Measurements from ENCODE around the gene ATP11A. TPM values are rescaled to one million over a fixed set of nuclear protein-coding genes. Genes with fewer than 3 reads are reported as not detected.

Gene ATP11A
- total RNA-seq, 6 experiments from 2014 or later, result 24.3 to 57.4 (median 33.1) TPM

GRCh38 chr13:112655913-112656312 is 33.9 kb upstream of the ATP11A start:
- no peaks in the 10 kb centered on the region for H3K9me3 ChIP-seq
- H3K27ac ChIP-seq, result no peak overlapping the region
- no peak for ATAC-seq
- no peak overlapping the region for H3K4me3 ChIP-seq
- intact Hi-C loops (cut with DNase I), result no loop called here
- WGBS (ENCODE audit: insufficient coverage, low coverage, low lambda C conversion rate, missing lambda C conversion rate), result 60% methylated on average over 5 of the region's 5 CpGs
- H3K27me3 ChIP-seq, result no peaks in the 10 kb centered on the region
- H3K36me3 ChIP-seq, result no peaks in the 10 kb centered on the region
- H3K4me1 ChIP-seq, result no peaks in the 10 kb centered on the region
- TF ChIP-seq POLR2A (IDR thresholded peaks at IDR 0.05), result no peak
- TF ChIP-seq CTCF (IDR thresholded peaks at IDR 0.05), result no peak
- DNase-seq, result peak in 1 of 3 donors; percentile 9

DNA sequence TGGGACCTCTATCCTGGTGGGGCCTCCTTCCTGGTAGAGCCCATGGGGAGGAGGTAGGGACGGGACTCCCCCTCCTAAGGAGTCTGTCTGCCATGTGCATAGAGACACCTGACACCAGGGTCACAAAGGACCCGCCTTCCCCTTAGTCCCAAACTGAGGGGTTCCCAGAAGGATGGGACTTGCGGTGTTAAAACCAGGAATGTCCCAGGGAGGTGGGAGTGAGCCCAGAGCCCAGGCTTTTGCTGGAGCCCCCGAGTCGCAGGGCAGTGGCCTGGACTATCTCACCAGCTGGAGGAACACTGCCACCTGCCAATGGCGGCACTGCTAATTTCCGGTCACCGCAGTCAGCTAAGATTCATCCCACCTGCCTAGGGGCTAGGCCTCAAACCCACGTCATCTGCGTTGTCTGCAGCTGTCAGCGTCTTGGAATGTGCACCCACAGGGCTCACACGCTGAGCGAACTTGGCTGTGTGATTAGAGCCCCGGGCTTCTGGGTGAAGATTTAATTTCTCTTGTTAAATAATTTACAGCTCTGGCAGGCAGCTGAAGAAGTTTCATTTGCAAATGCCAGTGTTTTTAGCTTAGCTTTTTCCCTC is 31.9 kb upstream of the ATP11A start:
- no peak overlapping the region for H3K4me3 ChIP-seq
- H3K4me1 ChIP-seq, result no peaks in the 10 kb centered on the region
- H3K9me3 ChIP-seq, result no peaks in the 10 kb centered on the region
- intact Hi-C loops (cut with DNase I), result no loop called here
- peak in 1 of 3 donors; percentile 31 for DNase-seq
- WGBS (ENCODE audit: insufficient coverage, low coverage, low lambda C conversion rate, missing lambda C conversion rate), result 88% methylated on average over 6 of the region's 14 CpGs
- H3K36me3 ChIP-seq, result no peaks in the 10 kb centered on the region
- no peaks in the 10 kb centered on the region for H3K27me3 ChIP-seq
- no peak for ATAC-seq
- TF ChIP-seq POLR2A (IDR thresholded peaks at IDR 0.05) (no peak), CTCF (IDR thresholded peaks at IDR 0.05) (no peak)
- no peak overlapping the region for H3K27ac ChIP-seq

GRCh38 chr13:112658808-112659207 is 31.0 kb upstream of the ATP11A start:
- no peaks in the 10 kb centered on the region for H3K9me3 ChIP-seq
- no peak overlapping the region for H3K4me3 ChIP-seq
- ATAC-seq, result no peak
- no peaks in the 10 kb centered on the region for H3K36me3 ChIP-seq
- 18% methylated on average over 1 of the region's 1 CpG for WGBS (ENCODE audit: insufficient coverage, low coverage, low lambda C conversion rate, missing lambda C conversion rate)
- H3K27me3 ChIP-seq, result no peaks in the 10 kb centered on the region
- H3K4me1 ChIP-seq, result no peaks in the 10 kb centered on the region
- no peak overlapping the region for H3K27ac ChIP-seq
- DNase-seq, result no peak
- TF ChIP-seq POLR2A (IDR thresholded peaks at IDR 0.05) (no peak), CTCF (IDR thresholded peaks at IDR 0.05) (no peak)
- intact Hi-C loops (cut with DNase I), result no loop called here

DNA sequence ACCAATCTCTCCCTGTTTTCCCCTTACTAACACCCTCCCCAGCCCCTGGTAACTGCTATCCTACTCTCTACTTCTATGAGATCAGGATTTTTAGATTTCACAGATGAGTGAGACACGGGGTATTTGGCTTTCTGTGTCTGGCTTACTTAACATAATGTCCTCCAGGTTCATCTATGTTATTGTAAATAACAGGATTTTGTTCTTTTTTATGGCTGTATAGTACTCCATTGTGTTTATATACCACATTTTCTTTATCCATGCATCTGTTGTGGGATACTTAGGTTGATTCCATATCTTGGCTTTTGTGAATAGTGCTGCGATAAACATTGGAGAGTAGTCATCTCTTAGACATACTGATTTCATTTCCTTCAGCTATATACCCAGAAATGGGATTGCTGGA is 28.5 kb upstream of the ATP11A start:
- H3K4me3 ChIP-seq, result no peak overlapping the region
- no peaks in the 10 kb centered on the region for H3K4me1 ChIP-seq
- DNase-seq (no peak), ATAC-seq (no peak)
- no peak overlapping the region for H3K27ac ChIP-seq
- TF ChIP-seq CTCF (IDR thresholded peaks at IDR 0.05) (no peak), POLR2A (IDR thresholded peaks at IDR 0.05) (no peak)
- 86% methylated on average over 2 of the region's 2 CpGs for WGBS (ENCODE audit: insufficient coverage, low coverage, low lambda C conversion rate, missing lambda C conversion rate)
- no peaks in the 10 kb centered on the region for H3K9me3 ChIP-seq
- no peaks in the 10 kb centered on the region for H3K36me3 ChIP-seq
- no peaks in the 10 kb centered on the region for H3K27me3 ChIP-seq
- intact Hi-C loops (cut with DNase I), result no loop called here
